IMR-90 (cell line): Measurements from ENCODE around the gene PHKG2. TPM values are rescaled to one million over a fixed set of nuclear protein-coding genes. Genes with fewer than 3 reads are reported as not detected.

Experiments used
- ATAC-seq: fragments of 200-7000 bp; cut with Tn5 transposase; 2 replicates; pipeline ENCODE4 v1.9.1; 2020; ENCODE audit warnings: low read depth, mild to moderate bottlenecking, moderate library complexity
- BruUV-seq: library from RNA; stranded (reverse); fragments of 400-500 nt; replicated peaks from 2 replicates; lab custom pipeline; 2021; lab: Mats Ljungman, UMichigan
- CTCF ChIA-PET: fragments of 300-600 bp; formaldehyde crosslinking; extraction: SDS; loops from one replicate; lab custom pipeline; 2021; ENCODE audit warnings: antibody characterized with exemption; lab: Yijun Ruan, JAX
- POLR2A ChIA-PET: fragments of 300-600 bp; sonication (Branson Sonifier 250); formaldehyde crosslinking; loops from one replicate; lab custom pipeline; 2022; ENCODE audit warnings: antibody characterized with exemption; ENCODE audit not compliant: unreplicated experiment; lab: Charles Lee
- DNase-seq: peaks from one replicate; pipeline ENCODE4 v3.0.0; 2013
- H2AFZ ChIP-seq: replicated peaks from 2 replicates; pipeline ENCODE3; 2013; ENCODE audit warnings: low read length, mild to moderate bottlenecking; ENCODE audit not compliant: poor library complexity
- H2AK5ac ChIP-seq: 2 replicates; pipeline ENCODE4 v1.6.1; 2013; ENCODE audit warnings: low read depth, low read length, inconsistent platforms
- H2AK9ac ChIP-seq: replicated peaks from 2 replicates; pipeline ENCODE3; 2013; ENCODE audit warnings: mild to moderate bottlenecking, low read depth, low read length, moderate library complexity; ENCODE audit not compliant: poor library complexity
- H2BK120ac ChIP-seq: 2 replicates; pipeline ENCODE4 v1.6.1; 2013; ENCODE audit warnings: low read depth, low read length, inconsistent platforms
- H2BK15ac ChIP-seq: 3 replicates; pipeline ENCODE4 v1.6.1; 2013; ENCODE audit warnings: low read depth, low read length, inconsistent platforms
- H2BK20ac ChIP-seq: 2 replicates; pipeline ENCODE4 v1.6.1; 2013; ENCODE audit warnings: low read depth, mild to moderate bottlenecking, inconsistent platforms, low read length, moderate library complexity
- H2BK5ac ChIP-seq: 2 replicates; pipeline ENCODE4 v1.6.1; 2013; ENCODE audit warnings: mild to moderate bottlenecking, low read depth, low read length, inconsistent platforms; ENCODE audit not compliant: poor library complexity, severe bottlenecking
- H3K14ac ChIP-seq: replicated peaks from 2 replicates; pipeline ENCODE4 v1.6.1; 2013; ENCODE audit warnings: low read depth, low read length, inconsistent platforms
- H3K18ac ChIP-seq: 2 replicates; pipeline ENCODE4 v1.6.1; 2013; ENCODE audit warnings: low read depth, low read length, control low read depth
- H3K23ac ChIP-seq: 2 replicates; pipeline ENCODE4 v1.6.1; 2013; ENCODE audit warnings: low read depth, low read length, inconsistent platforms
- H3K27ac ChIP-seq: 2 replicates; pipeline ENCODE4 v1.5.1; 2013; ENCODE audit warnings: mild to moderate bottlenecking, control low read depth, low read length; ENCODE audit not compliant: insufficient read depth
- H3K27me3 ChIP-seq: 2 replicates; pipeline ENCODE4 v1.6.1; 2013; ENCODE audit warnings: low read length; ENCODE audit not compliant: control insufficient read depth, insufficient read depth
- H3K36me3 ChIP-seq: 2 replicates; pipeline ENCODE4 v1.6.1; 2013; ENCODE audit warnings: low read length, mixed read lengths; ENCODE audit not compliant: control insufficient read depth, insufficient read depth
- H3K4ac ChIP-seq: 2 replicates; pipeline ENCODE4 v1.6.1; 2013; ENCODE audit warnings: low read depth, low read length, inconsistent platforms
- H3K4me1 ChIP-seq: 2 replicates; pipeline ENCODE4 v1.6.1; 2013; ENCODE audit warnings: low read length, mixed read lengths; ENCODE audit not compliant: control insufficient read depth, insufficient read depth
- H3K4me2 ChIP-seq: 2 replicates; pipeline ENCODE4 v1.6.1; 2013; ENCODE audit warnings: low read depth, mild to moderate bottlenecking, control low read depth, low read length, moderate library complexity
- H3K4me3 ChIP-seq: 2 replicates; pipeline ENCODE4 v1.5.1; 2013; ENCODE audit warnings: low read depth, mild to moderate bottlenecking, control low read depth, low read length, moderate library complexity; ENCODE audit not compliant: insufficient read depth
- H3K56ac ChIP-seq: 2 replicates; pipeline ENCODE4 v1.6.1; 2013; ENCODE audit warnings: low read length, inconsistent platforms; ENCODE audit not compliant: insufficient read depth; ENCODE audit errors: extremely low read depth
- H3K79me1 ChIP-seq, 2 experiments: 2 replicates each; pipeline ENCODE4 v1.6.1; 2013; ENCODE audit warnings: low read length in 2 of 2, inconsistent platforms in 1 of 2, low read depth in 1 of 2
- H3K9ac ChIP-seq: 2 replicates; pipeline ENCODE4 v1.6.1; 2013; ENCODE audit warnings: low read depth, low read length, control low read depth
- H3K9me1 ChIP-seq: 2 replicates; pipeline ENCODE4 v1.6.1; 2013; ENCODE audit warnings: low read length, inconsistent platforms; ENCODE audit not compliant: insufficient read depth
- H3K9me3 ChIP-seq: 2 replicates; pipeline ENCODE4 v1.6.1; 2013; ENCODE audit warnings: low read length; ENCODE audit not compliant: control insufficient read depth, insufficient read depth
- H4K20me1 ChIP-seq: 2 replicates; pipeline ENCODE4 v1.6.1; 2013; ENCODE audit warnings: low read length, inconsistent platforms; ENCODE audit not compliant: insufficient read depth
- H4K5ac ChIP-seq: 2 replicates; pipeline ENCODE4 v1.6.1; 2013; ENCODE audit warnings: mild to moderate bottlenecking, low read depth, low read length, control low read depth
- H4K8ac ChIP-seq, 2 experiments: 2 replicates each; pipeline ENCODE4 v1.6.1; 2013; ENCODE audit warnings: low read depth in 2 of 2, low read length in 2 of 2, control low read depth in 1 of 2, inconsistent platforms in 1 of 2
- H4K91ac ChIP-seq: 2 replicates; pipeline ENCODE4 v1.6.1; 2013; ENCODE audit warnings: low read depth, low read length, inconsistent platforms; ENCODE audit not compliant: insufficient read depth
- BHLHE40 ChIP-seq: fragments of 150-350 bp; IDR thresholded peaks from 2 replicates; pipeline ENCODE4 v1.6.1; 2016; ENCODE audit warnings: mild to moderate bottlenecking, low read depth, low read length
- CEBPB ChIP-seq: IDR thresholded peaks from 2 replicates; pipeline ENCODE4 v1.6.1; 2012; ENCODE audit warnings: low read depth, low read length, improper control_type of control experiment
- CHD1 ChIP-seq: IDR thresholded peaks from 2 replicates; pipeline ENCODE4 v1.6.1; 2012; ENCODE audit warnings: low read depth, low read length, improper control_type of control experiment
- CTCF ChIP-seq: conservative IDR thresholded peaks from 2 replicates; pipeline ENCODE4 v1.5.1; 2012; ENCODE audit warnings: mild to moderate bottlenecking, low read depth, low read length, improper control_type of control experiment
- ELK1 ChIP-seq: fragments of 150-350 bp; IDR thresholded peaks from 2 replicates; pipeline ENCODE4 v1.6.1; 2016; ENCODE audit warnings: low read depth, mild to moderate bottlenecking, low read length, moderate library complexity, borderline replicate concordance
- FOS ChIP-seq: fragments of 150-350 bp; IDR thresholded peaks from 2 replicates; pipeline ENCODE4 v1.6.1; 2016; ENCODE audit warnings: low read depth, low read length
- MAFK ChIP-seq: IDR thresholded peaks from 2 replicates; pipeline ENCODE4 v1.6.1; 2012; ENCODE audit warnings: low read depth, low read length, improper control_type of control experiment
- MAZ ChIP-seq: IDR thresholded peaks from 2 replicates; pipeline ENCODE4 v1.6.1; 2012; ENCODE audit warnings: low read depth, mild to moderate bottlenecking, low read length, improper control_type of control experiment, moderate library complexity, borderline replicate concordance
- MXI1 ChIP-seq: IDR thresholded peaks from 2 replicates; pipeline ENCODE4 v1.6.1; 2012; ENCODE audit warnings: low read depth, mild to moderate bottlenecking, low read length, moderate library complexity, borderline replicate concordance
- NFE2L2 ChIP-seq: fragments of 150-350 bp; IDR thresholded peaks from 2 replicates; pipeline ENCODE4 v1.6.1; 2016; ENCODE audit warnings: low read depth, mild to moderate bottlenecking, low read length
- POLR2A ChIP-seq: IDR thresholded peaks from 2 replicates; pipeline ENCODE4 v1.6.1; 2012; ENCODE audit warnings: mild to moderate bottlenecking, low read depth, low read length
- RCOR1 ChIP-seq: IDR thresholded peaks from 2 replicates; pipeline ENCODE4 v1.6.1; 2012; ENCODE audit warnings: mild to moderate bottlenecking, low read length, improper control_type of control experiment; ENCODE audit not compliant: insufficient replicate concordance
- SMC3 ChIP-seq: fragments of 150-350 bp; IDR thresholded peaks from 2 replicates; pipeline ENCODE4 v1.6.1; 2016; ENCODE audit warnings: low read depth, mild to moderate bottlenecking, antibody characterized with exemption, low read length, moderate library complexity
- USF2 ChIP-seq: fragments of 150-350 bp; IDR thresholded peaks from 2 replicates; pipeline ENCODE4 v1.6.1; 2017; ENCODE audit warnings: mild to moderate bottlenecking, antibody characterized with exemption, low read length, low read depth
- WGBS, 2 experiments: methylation state at CpG; one replicate each; pipeline versions ENCODE4 v1.1.5 to v1.1.7; 2013; ENCODE audit warnings: missing lambda C conversion rate in 2 of 2; ENCODE audit not compliant: insufficient read length in 1 of 2; ENCODE audit errors: extremely low coverage in 2 of 2; 5-methylcytosine and 5-hydroxymethylcytosine counted together
- dilution Hi-C: fragments of 300-500 bp; cut with HindIII; formaldehyde crosslinking; loops from one replicate; pipeline ENCODE4 v1.14.3; 2018; ENCODE audit warnings: low sequenced_read_pairs; ENCODE audit not compliant: unreplicated experiment
- in situ Hi-C: fragments of 300-500 bp; cut with MboI; formaldehyde crosslinking; loops from 3 replicates; pipeline ENCODE4 v1.14.3; 2019; ENCODE audit warnings: low sequenced_read_pairs, inconsistent platforms, mixed read lengths
- intact Hi-C: fragments of 100-400 bp; cut with micrococcal nuclease; formaldehyde crosslinking; loops from 2 replicates; pipeline ENCODE4 v1.10.0; 2022
- polyA plus RNA-seq, 3 experiments: library from polyadenylated mRNA; depleted of rRNA; stranded (reverse); fragments of >200 nt; gene quantifications; 2 replicates each; pipeline ENCODE4 v1.2.3, GENCODE V29; 2012; ENCODE audit warnings: low replicate concordance in 1 of 3
- total RNA-seq: library from RNA; depleted of rRNA; stranded (reverse); fragments of >200 nt; gene quantifications from 2 replicates; pipeline ENCODE4 v1.2.3, GENCODE V29; 2012

The PHKG2 gene
- total and polyA plus RNA-seq, 2 of the 4 experiments (the other 2 are of a cell fraction): 26.0 to 38.9 TPM

GRCh38 chr16:30720694-30721093 lies 27.5 kb upstream of the PHKG2 start:
- Histone ChIP-seq H3K79me1 (peaks cover 44 to 60% of the 10 kb centered on the region in 2 experiments), H4K91ac (no peak overlapping the region), H3K9me3 (no peaks in the 10 kb centered on the region), H3K56ac (no peak overlapping the region), H4K8ac (no peak overlapping the region), H3K4me2 (no peak overlapping the region), H3K9ac (no peak overlapping the region), H2BK20ac (no peak overlapping the region), H3K4me1 (no peaks in the 10 kb centered on the region), H3K36me3 (peaks cover 76% of the 10 kb centered on the region), H3K27ac (no peak overlapping the region), H3K27me3 (no peaks in the 10 kb centered on the region), H2AFZ (no peak overlapping the region), H3K9me1 (no peaks in the 10 kb centered on the region), H3K23ac (no peak overlapping the region), H2BK5ac (no peak overlapping the region), H3K18ac (no peak overlapping the region), H4K20me1 (peaks cover 18% of the 10 kb centered on the region), H3K4me3 (no peak overlapping the region), H2BK120ac (no peak overlapping the region), H3K14ac (no peak overlapping the region), H4K5ac (no peak overlapping the region), H2AK9ac (no peak overlapping the region), H2BK15ac (no peak overlapping the region), H2AK5ac (no peak overlapping the region), H3K4ac (no peak overlapping the region)
- no peak for ATAC-seq
- in situ Hi-C loops: no loop called here
- TF ChIP-seq CHD1: no peak
- no peak for TF ChIP-seq MXI1
- no peak for TF ChIP-seq CTCF
- no peak for TF ChIP-seq BHLHE40
- no peak for TF ChIP-seq FOS
- no peak for TF ChIP-seq NFE2L2
- no peak for TF ChIP-seq CEBPB
- TF ChIP-seq POLR2A: no peak
- TF ChIP-seq MAZ: no peak
- no peak for TF ChIP-seq ELK1
- no peak for TF ChIP-seq USF2
- no peak for TF ChIP-seq MAFK
- no peak for TF ChIP-seq SMC3
- TF ChIP-seq RCOR1: no peak
- POLR2A ChIA-PET: no interaction called here
- no peak for DNase-seq
- intact Hi-C loops: no loop called here
- BruUV-seq: no TSS peak
- WGBS, 2 experiments: no CpG with 5 or more reads among the region's 9 CpGs
- CTCF ChIA-PET: interaction anchor here (0.6 kb wide), 1 partner anchor 16 kb away, joined by 3 read pairs; no protein-coding TSS in a partner anchor
- dilution Hi-C loops: no loop called here
